ENCODE results near the gene SERPINB2.
"Not testable (repeated sequence)": the region's sequence is repeated elsewhere in the genome, so short reads cannot be mapped to it uniquely, and the experiment has no call there.

SERPINB2 gene

GRCh38 chr18:63928331-63928730 lies 40.8 kb downstream of the SERPINB2 start:
- DNase-seq (ENCODE audit: extremely low spot score, insufficient read length, low read depth) (no peak), FAIRE-seq (no peak)

- FAIRE-seq; DNase-seq (ENCODE audit: extremely low spot score, insufficient read length, low read depth): not testable (repeated sequence)
Observed at GRCh38 chr18:63929369-63929768, 41.9 kb downstream of the SERPINB2 start.

GRCh38 chr18:63930773-63931354 lies 43.4 kb downstream of the SERPINB2 start:
- DNase-seq (ENCODE audit: extremely low spot score, insufficient read length, low read depth): no peak
- FAIRE-seq: no peak

- DNase-seq (ENCODE audit: extremely low spot score, insufficient read length, low read depth) (peak; percentile 73), FAIRE-seq (peak; percentile 95)
Observed at GRCh38 chr18:63936156-63936931, 48.8 kb downstream of the SERPINB2 start.

- FAIRE-seq: peak; percentile 67
- no peak for DNase-seq (ENCODE audit: extremely low spot score, insufficient read length, low read depth)
Observed at GRCh38 chr18:63936932-63937393, 49.5 kb downstream of the SERPINB2 start.

- FAIRE-seq (no peak), DNase-seq (ENCODE audit: extremely low spot score, insufficient read length, low read depth) (no peak)
Observed at GRCh38 chr18:63940008-63940407, 52.5 kb downstream of the SERPINB2 start.

GRCh38 chr18:63940543-63941050 lies 53.1 kb downstream of the SERPINB2 start:
- FAIRE-seq; DNase-seq (ENCODE audit: extremely low spot score, insufficient read length, low read depth): not testable (repeated sequence)

GRCh38 chr18:63947051-63947790 lies 59.7 kb downstream of the SERPINB2 start:
- FAIRE-seq (no peak), DNase-seq (ENCODE audit: extremely low spot score, insufficient read length, low read depth) (no peak)

- DNase-seq (ENCODE audit: extremely low spot score, insufficient read length, low read depth) (peak; percentile 60), FAIRE-seq (peak; percentile 94)
Observed at GRCh38 chr18:63949068-63949737, 61.7 kb downstream of the SERPINB2 start, which contains the start of gene HMSD. Gene HMSD, plus strand, starts transcription at chr18:63949301. Its CDS starts 4,155 bp downstream, at chr18:63953456.

- DNase-seq (ENCODE audit: extremely low spot score, insufficient read length, low read depth) (no peak), FAIRE-seq (peak; percentile 79)
Observed at GRCh38 chr18:63951302-63951705, 63.8 kb downstream of the SERPINB2 start.
